H9 (cell line): ENCODE results near the gene NHS. TPM values are rescaled to one million over a fixed set of nuclear protein-coding genes. Genes with fewer than 3 reads are reported as not detected.

ENCODE experiments used
- DNase-seq: peaks from one replicate; pipeline ENCODE4 v3.0.0-alpha.2; 2017
- H2AFZ ChIP-seq: one replicate; pipeline ENCODE4 v1.6.1; 2013; ENCODE audit warnings: mild to moderate bottlenecking, low read length, control low read depth, moderate library complexity
- H2AK5ac ChIP-seq: 2 replicates; pipeline ENCODE4 v1.6.1; 2013; ENCODE audit warnings: low read length, control low read depth, mixed read lengths; ENCODE audit not compliant: insufficient read length
- H2BK120ac ChIP-seq: one replicate; pipeline ENCODE4 v1.6.1; 2013; ENCODE audit warnings: low read depth, mild to moderate bottlenecking, low read length, control low read depth, inconsistent platforms; ENCODE audit not compliant: poor library complexity, severe bottlenecking
- H2BK12ac ChIP-seq: 2 replicates; pipeline ENCODE4 v1.6.1; 2013; ENCODE audit warnings: low read length, control low read depth, mixed read lengths, low read depth; ENCODE audit not compliant: insufficient read length
- H2BK15ac ChIP-seq: 2 replicates; pipeline ENCODE4 v1.6.1; 2013; ENCODE audit warnings: low read depth, low read length, control low read depth
- H2BK20ac ChIP-seq: one replicate; pipeline ENCODE4 v1.6.1; 2013; ENCODE audit warnings: low read depth, mild to moderate bottlenecking, low read length, control low read depth, inconsistent platforms; ENCODE audit not compliant: poor library complexity, severe bottlenecking
- H2BK5ac ChIP-seq: 2 replicates; pipeline ENCODE4 v1.6.1; 2013; ENCODE audit warnings: low read length, control low read depth, mixed read lengths; ENCODE audit not compliant: insufficient read length
- H3K14ac ChIP-seq: 2 replicates; pipeline ENCODE4 v1.6.1; 2013; ENCODE audit warnings: low read length, control low read depth; ENCODE audit not compliant: insufficient read depth
- H3K18ac ChIP-seq: 2 replicates; pipeline ENCODE4 v1.6.1; 2013; ENCODE audit warnings: low read depth, mild to moderate bottlenecking, mixed read lengths, low read length, control low read depth; ENCODE audit not compliant: insufficient read length
- H3K23ac ChIP-seq: 2 replicates; pipeline ENCODE4 v1.6.1; 2013; ENCODE audit warnings: low read length, control low read depth, mixed read lengths, low read depth; ENCODE audit not compliant: insufficient read length
- H3K23me2 ChIP-seq: 2 replicates; pipeline ENCODE4 v1.6.1; 2013; ENCODE audit warnings: low read depth, mild to moderate bottlenecking, mixed read lengths, low read length, control low read depth; ENCODE audit not compliant: insufficient read length, poor library complexity, severe bottlenecking
- H3K27ac ChIP-seq: 2 replicates; pipeline ENCODE4 v1.5.1; 2013; ENCODE audit warnings: low read length, control low read depth, mixed read lengths, low read depth; ENCODE audit not compliant: insufficient read length
- H3K27me3 ChIP-seq: 2 replicates; pipeline ENCODE4 v1.6.1; 2013; ENCODE audit warnings: low read length, control low read depth, inconsistent platforms; ENCODE audit not compliant: insufficient read depth
- H3K4ac ChIP-seq: 2 replicates; pipeline ENCODE4 v1.6.1; 2013; ENCODE audit warnings: low read depth, mild to moderate bottlenecking, control low read depth, inconsistent platforms, low read length, moderate library complexity
- H3K4me1 ChIP-seq: 2 replicates; pipeline ENCODE4 v1.6.1; 2013; ENCODE audit warnings: low read length, control low read depth, inconsistent platforms; ENCODE audit not compliant: insufficient read depth
- H3K4me2 ChIP-seq: 2 replicates; pipeline ENCODE4 v1.6.1; 2013; ENCODE audit warnings: low read length, control low read depth, mixed read lengths; ENCODE audit not compliant: insufficient read length, insufficient read depth
- H3K56ac ChIP-seq: 2 replicates; pipeline ENCODE4 v1.6.1; 2013; ENCODE audit warnings: low read depth, mild to moderate bottlenecking, mixed read lengths, low read length, control low read depth; ENCODE audit not compliant: insufficient read length
- H3K79me1 ChIP-seq: 2 replicates; pipeline ENCODE4 v1.6.1; 2013; ENCODE audit warnings: low read depth, mild to moderate bottlenecking, moderate library complexity, low read length, control low read depth, inconsistent platforms; ENCODE audit not compliant: insufficient read depth, poor library complexity, severe bottlenecking
- H3K79me2 ChIP-seq: 2 replicates; pipeline ENCODE4 v1.6.1; 2013; ENCODE audit warnings: low read length, control low read depth, inconsistent platforms; ENCODE audit not compliant: insufficient read depth
- H3K9ac ChIP-seq: 2 replicates; pipeline ENCODE4 v1.6.1; 2013; ENCODE audit warnings: low read length, control low read depth, mixed read lengths; ENCODE audit not compliant: insufficient read length; ENCODE audit errors: extremely low read depth
- H3K9me3 ChIP-seq: one replicate; pipeline ENCODE4 v1.6.1; 2013; ENCODE audit warnings: low read depth, low read length, inconsistent platforms; ENCODE audit not compliant: control insufficient read depth
- H3T11ph ChIP-seq: one replicate; pipeline ENCODE4 v1.6.1; 2013; ENCODE audit warnings: mild to moderate bottlenecking, low read length, control low read depth, inconsistent platforms
- H4K20me1 ChIP-seq: one replicate; pipeline ENCODE4 v1.6.1; 2013; ENCODE audit not compliant: control insufficient read depth, insufficient read length, insufficient read depth
- H4K5ac ChIP-seq: 2 replicates; pipeline ENCODE4 v1.6.1; 2013; ENCODE audit warnings: low read depth, mild to moderate bottlenecking, mixed read lengths, low read length, control low read depth; ENCODE audit not compliant: insufficient read length
- H4K8ac ChIP-seq: replicated peaks from 2 replicates; pipeline ENCODE4 v1.6.1; 2013; ENCODE audit warnings: low read length, control low read depth, mixed read lengths, low read depth; ENCODE audit not compliant: insufficient read length
- H4K91ac ChIP-seq: 2 replicates; pipeline ENCODE4 v1.6.1; 2013; ENCODE audit warnings: low read depth, mild to moderate bottlenecking, moderate library complexity, mixed read lengths, low read length, control low read depth; ENCODE audit not compliant: insufficient read length
- H3K27ac Mint-ChIP-seq, 3 experiments: 2 replicates in 2 of 3; 3 replicates in 1 of 3; pipeline ENCODE4 v1.8.0; 2020 to 2021; ENCODE audit warnings: mixed read lengths in 3 of 3, mild to moderate bottlenecking in 1 of 3, moderate library complexity in 1 of 3
- H3K27me3 Mint-ChIP-seq: 2 replicates; pipeline ENCODE4 v1.8.0; 2021; ENCODE audit warnings: low read depth, mild to moderate bottlenecking, moderate library complexity, mixed read lengths
- H3K36me3 Mint-ChIP-seq, 3 experiments: 2 replicates in 2 of 3; 3 replicates in 1 of 3; pipeline ENCODE4 v1.8.0; 2020 to 2021; ENCODE audit warnings: low read depth in 3 of 3, mixed read lengths in 3 of 3; ENCODE audit not compliant: insufficient read depth in 1 of 3
- H3K4me1 Mint-ChIP-seq, 2 experiments: 2 replicates each; pipeline ENCODE4 v1.8.0; 2020; ENCODE audit warnings: mixed read lengths in 2 of 2
- H3K4me3 Mint-ChIP-seq, 2 experiments: 2 replicates in 1 of 2; 3 replicates in 1 of 2; pipeline ENCODE4 v1.8.0; 2020 to 2021; ENCODE audit warnings: mild to moderate bottlenecking in 2 of 2, mixed read lengths in 2 of 2, moderate library complexity in 1 of 2
- H3K9me3 Mint-ChIP-seq, 2 experiments: 2 replicates in 1 of 2; 3 replicates in 1 of 2; pipeline ENCODE4 v1.8.0; 2020; ENCODE audit warnings: mild to moderate bottlenecking in 2 of 2, mixed read lengths in 2 of 2, moderate library complexity in 1 of 2
- CTCF ChIP-seq: fragments of 200-600 bp; sonication (generic); conservative IDR thresholded peaks from 3 replicates; pipeline ENCODE4 v1.8.0; 2021; ENCODE audit warnings: antibody characterized with exemption, mild to moderate bottlenecking
- WGBS: extraction: QIAGEN DNeasy Blood & Tissue Kit; methylation state at CpG from one replicate; pipeline ENCODE4 v1.1.7; 2013; ENCODE audit warnings: missing lambda C conversion rate, low lambda C conversion rate, mixed read lengths; ENCODE audit not compliant: insufficient read length; ENCODE audit errors: extremely low coverage; 5-methylcytosine and 5-hydroxymethylcytosine counted together
- total RNA-seq: library from RNA; stranded (reverse); gene quantifications from 2 replicates; pipeline ENCODE4 v1.2.1, GENCODE V29; 2021

Gene NHS
- total RNA-seq, 1 experiment from 2014 or later = 8.7 TPM

GRCh38 chrX:17579026-17579425 is 204.0 kb downstream of the NHS start:
- Histone ChIP-seq H3K23ac (no peak overlapping the region), H2BK12ac (no peak overlapping the region), H3K18ac (no peak overlapping the region), H3K27me3 (no peaks in the 10 kb centered on the region), H3K56ac (no peak overlapping the region), H4K8ac (no peak overlapping the region), H2AK5ac (no peak overlapping the region), H3K9me3 (no peaks in the 10 kb centered on the region), H3K79me2 (no peaks in the 10 kb centered on the region), H3K4me2 (no peak overlapping the region), H4K20me1 (no peaks in the 10 kb centered on the region), H2BK120ac (no peak overlapping the region), H3K4ac (no peak overlapping the region), H2BK20ac (no peak overlapping the region), H3K27ac (no peak overlapping the region), H4K91ac (no peak overlapping the region), H3K23me2 (no peaks in the 10 kb centered on the region), H2BK5ac (no peak overlapping the region), H3K14ac (no peak overlapping the region), H3K79me1 (no peaks in the 10 kb centered on the region), H3T11ph (no peak overlapping the region), H3K4me1 (no peaks in the 10 kb centered on the region; the same call in 1 of the 2 replicates), H2BK15ac (no peak overlapping the region), H3K9ac (no peak overlapping the region), H4K5ac (no peak overlapping the region), H2AFZ (no peak overlapping the region)
- H3K9me3 Mint-ChIP-seq = no peaks in the 10 kb centered on the region
- H3K36me3 Mint-ChIP-seq = no peaks in the 10 kb centered on the region
- WGBS = no CpG with 5 or more reads among the region's 5 CpGs
- H3K27me3 Mint-ChIP-seq = no peaks in the 10 kb centered on the region
- no peak overlapping the region for H3K27ac Mint-ChIP-seq
- H3K4me3 Mint-ChIP-seq = no peak overlapping the region; a peak in 1 of 5 replicates
- DNase-seq = no peak
- TF ChIP-seq CTCF = no peak
- H3K4me1 Mint-ChIP-seq = peaks cover 16 to 22% of the 10 kb centered on the region in 2 experiments
